Activated CD4-positive, alpha-beta T cell treated with anti-CD3 and anti-CD28 coated beads, Interleukin-10, Interleukin-2, amounts not matched to agents 100 ng/mL and 50 ng/mL, durations not matched to agents 16 hours and 8 hours (primary cell): ENCODE measurements around the gene USP22.

Source experiments
- DNase-seq: peaks from one replicate; pipeline ENCODE4 v3.0.0-alpha.2; 2020

USP22 gene

DNA sequence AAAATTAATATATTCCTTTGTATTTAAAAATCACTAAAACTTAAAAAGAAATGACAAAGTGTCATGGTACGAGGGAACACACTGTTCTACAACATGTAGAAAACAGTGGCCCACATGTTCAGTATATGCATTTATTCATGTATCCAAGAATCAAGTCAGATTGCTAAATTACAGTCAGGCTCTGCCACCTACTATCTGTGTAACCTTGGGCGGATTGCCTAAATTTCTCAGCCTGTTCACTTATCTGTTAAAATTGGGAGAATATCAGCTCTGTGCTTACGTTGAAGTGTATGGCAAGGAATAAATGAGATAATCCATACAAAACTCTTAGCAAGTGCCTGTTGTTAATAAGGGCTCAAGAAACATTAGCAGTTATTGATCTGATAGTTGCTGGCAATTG is 3.4 kb upstream of the USP22 start:
- DNase-seq = no peak

DNA sequence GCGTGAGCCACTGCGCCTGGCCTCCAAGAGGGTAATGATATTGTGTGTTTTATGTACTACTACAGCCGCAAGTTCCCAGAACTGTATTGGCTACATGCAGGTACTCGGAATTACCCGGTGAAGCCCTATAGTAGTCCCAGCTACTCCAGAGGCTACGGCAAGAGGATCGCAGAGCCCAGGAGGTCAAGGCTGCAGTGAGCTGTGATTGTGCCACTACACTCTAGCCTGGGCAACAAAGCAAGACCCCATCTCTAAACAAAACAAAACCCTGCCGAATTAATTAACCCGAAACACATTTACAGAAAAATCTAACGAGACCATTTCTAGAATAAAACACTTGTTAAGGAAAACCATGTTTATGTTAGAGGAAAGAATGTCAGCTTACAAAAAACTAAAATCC is 2.2 kb upstream of the USP22 start:
- DNase-seq = no peak

DNA sequence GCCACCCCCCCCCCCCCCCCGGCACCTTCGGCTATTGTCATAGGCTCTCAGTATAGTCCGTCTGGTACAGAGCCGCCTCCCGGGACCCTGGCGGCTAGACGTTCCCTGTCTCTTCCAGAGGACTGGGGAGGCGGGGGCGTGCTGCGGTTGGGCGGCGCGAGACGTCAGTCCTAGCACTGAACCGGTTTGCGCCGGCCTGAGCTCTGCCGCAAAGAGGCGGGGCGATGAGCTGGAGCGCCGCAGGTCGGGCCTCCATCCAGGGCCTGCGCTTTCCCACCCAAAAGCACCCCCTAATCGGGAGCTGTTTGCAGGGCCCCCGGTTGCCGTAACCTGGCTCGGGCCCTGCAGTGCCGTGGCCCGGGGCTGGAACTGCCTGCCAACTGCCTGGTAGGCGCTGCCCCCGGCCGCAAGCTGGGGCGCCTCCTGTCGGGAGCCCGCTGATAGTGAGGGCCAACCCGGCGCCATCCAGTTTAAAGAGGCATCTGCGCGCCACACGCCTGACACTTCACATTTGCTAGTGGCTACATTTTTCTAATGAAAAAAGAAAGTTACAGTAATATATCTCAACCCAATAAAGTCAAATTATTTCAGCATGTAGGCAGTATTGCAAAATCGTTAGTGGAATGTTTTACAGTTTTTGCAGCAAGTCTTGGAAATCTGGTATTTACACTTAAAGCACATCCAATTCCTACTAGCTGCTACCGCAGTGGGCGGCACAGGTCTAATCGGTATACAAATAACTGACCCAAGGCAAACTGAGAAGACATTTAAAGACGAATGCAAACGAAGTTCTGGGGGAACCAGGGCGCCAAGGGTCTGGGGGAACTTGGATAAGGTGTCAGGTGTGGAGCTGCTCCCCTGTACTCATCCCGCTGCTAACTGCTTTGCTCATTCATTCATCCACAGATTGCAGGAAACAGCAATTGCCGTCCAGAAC is 753 bp upstream of the USP22 start:
- DNase-seq = peak; percentile 99

DNA sequence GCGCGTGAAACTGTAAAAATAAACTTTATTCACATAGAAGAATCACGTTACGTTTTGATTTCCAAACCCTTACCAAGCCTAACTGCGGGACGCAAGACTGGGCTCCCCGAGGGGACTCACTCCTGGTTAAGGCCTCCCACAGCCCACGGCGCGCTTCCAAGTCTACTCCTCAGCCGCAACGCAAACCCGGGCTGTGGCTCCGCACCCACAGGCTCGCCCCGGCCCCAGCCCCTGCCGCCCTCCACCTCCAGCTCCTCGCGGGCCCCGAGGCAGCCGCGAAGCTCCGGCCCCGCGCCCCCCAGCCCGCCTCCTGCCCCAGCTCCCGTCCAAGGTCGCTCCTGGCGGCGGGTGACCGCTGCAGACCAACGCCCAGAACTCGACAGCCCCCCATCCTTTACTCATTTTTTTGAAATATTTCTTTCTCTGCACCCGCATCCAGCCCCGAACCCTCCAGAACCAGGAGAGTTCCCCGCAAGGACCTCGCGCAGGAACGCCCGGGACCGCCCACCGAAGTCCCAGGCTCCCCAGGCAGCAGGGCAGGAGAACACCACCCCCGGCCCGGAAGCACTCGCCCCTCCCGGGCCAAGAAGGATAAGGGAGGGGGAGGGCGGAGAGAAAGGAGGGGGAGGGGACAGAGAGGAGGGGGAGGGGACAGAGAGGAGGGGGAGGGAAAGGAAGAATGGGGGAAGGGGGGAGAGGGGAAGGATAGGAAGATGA is 912 bp downstream of the USP22 start:
- peak; percentile 90 for DNase-seq

DNA sequence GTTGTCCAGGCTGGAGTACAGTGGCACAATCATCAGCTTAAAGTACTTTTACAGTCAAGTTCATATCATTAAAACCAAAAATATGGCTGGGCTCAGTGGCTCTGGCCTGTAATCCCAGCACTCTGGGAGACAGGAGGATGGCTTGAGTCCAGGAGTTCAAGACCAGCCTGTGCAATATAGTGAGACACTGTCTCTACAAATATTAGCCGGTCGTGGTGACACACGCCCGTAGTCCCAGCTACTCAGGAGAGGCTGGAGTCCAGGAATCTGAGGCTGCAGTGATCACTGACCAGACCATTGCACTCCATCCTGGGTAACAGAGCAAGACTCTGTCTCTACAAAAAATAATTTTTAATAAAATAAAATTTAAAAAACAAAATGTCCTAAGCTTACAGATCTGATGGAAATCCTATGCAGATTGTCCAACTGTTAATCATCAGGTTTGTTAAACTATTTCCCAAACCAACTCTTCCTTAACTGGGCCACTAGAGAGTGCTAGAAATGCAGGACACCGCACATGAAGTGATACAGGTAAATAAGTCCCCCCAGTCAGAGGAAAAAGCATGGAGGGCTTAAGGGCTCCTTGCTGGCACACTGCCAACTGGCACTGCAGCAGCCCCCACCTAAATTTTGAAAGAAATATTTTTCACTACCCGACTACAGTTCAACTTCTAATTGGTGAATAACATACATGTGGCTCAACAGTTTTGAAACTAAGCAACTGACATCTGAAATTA is 2.8 kb downstream of the USP22 start:
- peak; percentile 57 for DNase-seq

DNA sequence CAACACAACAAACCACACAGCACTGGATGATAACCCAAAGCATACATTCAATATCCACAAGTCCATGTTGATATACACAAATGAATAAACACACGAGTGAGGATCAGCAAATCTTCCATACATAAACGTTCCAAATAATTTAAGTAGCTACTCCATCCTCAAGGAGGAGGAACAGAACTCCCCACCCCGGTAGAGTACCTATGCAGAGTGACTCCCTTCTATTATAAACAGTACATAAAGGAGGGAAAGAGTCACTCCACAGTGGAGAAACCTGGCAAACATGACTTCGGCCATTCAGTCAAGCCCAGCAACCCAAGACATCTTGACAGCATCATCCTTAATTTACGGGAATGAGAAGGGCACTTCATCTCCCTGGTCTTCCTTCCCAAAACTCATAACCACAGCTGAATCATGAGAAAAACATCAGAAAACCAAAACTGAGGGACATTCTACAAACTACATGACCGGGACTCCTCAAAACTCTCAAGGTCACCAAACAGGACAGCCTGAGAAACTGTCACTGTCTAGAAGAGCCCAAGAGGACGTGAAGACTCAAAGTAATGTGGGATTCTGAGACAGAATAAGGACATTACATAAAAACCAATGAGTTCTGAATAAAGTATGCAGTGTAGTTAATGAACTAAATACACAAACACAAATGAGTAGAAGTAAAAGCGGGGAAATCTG is 5.6 kb downstream of the USP22 start:
- no peak for DNase-seq

DNA sequence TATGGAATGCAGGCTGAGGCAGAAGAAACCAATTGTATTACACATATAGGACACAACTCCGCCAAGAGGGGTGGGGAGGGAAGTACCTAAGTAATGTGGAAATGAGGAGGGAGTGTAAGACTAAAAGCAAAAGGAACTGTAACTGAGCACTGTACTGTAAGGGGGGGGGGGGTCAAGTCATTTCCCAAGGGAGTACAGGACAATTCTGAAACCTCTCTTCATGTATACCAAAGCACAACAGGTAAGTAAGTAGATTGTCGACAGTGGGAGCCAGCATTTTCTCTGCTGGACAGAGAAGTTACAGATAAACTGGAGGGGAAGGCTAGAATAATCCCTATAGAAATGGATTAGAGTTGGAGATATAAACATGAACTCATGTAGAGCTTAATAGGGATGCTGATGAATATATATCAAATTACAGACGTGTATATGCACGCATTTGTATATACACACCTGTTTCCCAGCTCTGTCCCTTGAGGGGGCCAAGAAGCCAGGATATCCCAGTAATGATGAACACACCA is 6.4 kb downstream of the USP22 start:
- DNase-seq = no peak

DNA sequence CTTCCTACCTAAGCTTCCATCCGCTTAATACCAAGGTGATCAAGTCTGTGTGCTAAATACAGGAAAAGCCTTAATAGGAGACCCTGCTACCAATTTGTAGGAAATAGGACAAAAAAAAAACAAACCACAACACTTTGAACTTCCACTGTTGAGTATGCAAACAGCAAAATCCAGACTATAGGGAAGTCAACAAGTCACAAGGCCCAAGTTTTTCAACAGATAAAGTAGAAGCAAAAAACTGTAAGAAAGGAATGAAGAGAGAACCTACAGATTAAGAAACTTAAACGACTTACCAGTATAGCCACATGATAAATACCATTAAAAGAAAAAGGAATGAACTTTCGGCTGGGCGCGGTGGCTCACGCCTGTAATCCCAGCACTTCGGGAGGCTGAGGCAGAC is 7.4 kb downstream of the USP22 start:
- no peak for DNase-seq

DNA sequence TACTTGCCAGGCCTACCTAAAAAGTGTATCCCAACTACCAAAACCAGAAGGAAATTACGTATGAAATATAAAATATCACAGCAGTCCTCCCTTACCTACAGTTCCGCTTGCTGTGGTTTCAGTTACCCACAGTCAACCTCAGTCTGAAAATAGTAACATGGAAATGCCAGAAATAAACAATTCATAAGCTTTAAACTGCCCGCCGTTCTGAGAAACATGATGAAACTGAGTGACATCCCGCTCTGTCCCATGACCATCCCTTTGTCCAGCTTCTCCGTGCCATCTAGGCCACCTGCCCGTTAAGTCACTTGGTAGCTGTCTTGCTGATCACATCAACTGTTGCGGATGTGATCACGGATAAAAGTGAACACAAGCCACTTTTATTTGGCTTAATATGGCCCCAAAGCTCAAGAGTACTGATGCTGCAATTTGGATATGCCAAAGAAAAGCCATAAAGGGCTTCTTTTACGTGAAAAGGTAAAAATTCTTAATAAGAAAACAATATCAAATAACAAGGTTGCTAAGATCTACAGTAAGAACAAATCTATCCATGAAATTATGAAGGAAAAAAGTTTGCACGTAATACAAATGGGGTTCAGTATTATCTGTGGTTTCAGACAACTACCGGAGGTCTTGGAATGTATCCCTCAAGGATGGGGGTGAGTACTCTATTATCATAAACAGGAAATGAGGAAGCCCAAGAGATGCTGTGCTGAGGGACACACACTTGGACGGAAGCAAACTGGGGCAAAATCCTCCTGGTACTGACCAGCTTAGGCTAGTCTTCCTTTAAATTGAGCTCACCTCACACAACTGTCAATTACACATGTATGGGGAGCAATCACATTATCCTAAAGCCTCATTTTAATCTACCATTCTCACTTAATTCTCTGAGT is 8.2 kb downstream of the USP22 start:
- peak; percentile 78 for DNase-seq

DNA sequence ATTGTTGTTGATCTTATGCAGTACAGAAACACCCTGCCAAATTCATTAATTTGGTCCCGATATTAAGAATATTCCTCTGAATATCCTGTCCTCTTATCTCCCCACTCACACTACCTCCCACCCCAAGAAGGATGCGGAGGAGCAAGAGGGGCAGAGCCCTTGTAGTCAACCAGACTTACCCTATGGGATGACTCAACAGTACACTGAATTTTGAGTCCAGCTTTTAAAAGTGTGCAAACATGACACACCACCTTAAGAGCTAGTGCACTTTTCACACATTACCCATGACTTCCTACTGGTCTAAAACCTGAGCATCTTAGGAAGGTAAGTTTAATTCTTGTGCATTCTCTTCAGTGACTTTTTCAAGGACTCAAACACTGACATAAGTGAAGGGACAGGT is 9.5 kb downstream of the USP22 start:
- peak; percentile 52 for DNase-seq

DNA sequence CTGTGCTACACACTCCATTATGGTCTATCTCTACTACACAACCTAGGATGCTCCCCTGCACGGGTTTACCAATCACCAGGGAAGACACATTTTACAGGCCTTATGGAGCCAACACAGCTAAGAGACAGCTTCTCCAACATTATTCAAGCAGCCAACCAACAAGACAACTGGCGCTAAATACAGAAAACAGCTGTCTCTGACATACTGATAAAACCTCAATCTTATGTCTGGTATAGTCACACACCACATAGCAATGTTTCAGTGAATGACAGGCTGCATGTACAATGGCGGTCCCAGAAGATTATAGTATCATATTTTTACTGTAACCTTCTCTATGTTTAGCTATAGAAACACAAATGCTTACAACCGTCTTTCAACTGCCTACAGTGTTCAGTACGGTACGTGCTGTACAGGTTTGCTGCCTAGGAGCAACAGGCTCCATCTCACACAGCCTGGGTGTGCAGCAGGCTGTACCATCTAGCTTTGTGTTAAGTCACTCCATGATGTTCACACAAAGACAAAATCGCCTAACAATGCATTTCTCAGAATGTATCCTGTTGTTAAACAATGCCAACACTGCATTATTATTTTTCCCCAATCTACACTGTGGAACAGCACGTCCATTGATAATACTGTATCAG is 10.9 kb downstream of the USP22 start:
- no peak for DNase-seq

DNA sequence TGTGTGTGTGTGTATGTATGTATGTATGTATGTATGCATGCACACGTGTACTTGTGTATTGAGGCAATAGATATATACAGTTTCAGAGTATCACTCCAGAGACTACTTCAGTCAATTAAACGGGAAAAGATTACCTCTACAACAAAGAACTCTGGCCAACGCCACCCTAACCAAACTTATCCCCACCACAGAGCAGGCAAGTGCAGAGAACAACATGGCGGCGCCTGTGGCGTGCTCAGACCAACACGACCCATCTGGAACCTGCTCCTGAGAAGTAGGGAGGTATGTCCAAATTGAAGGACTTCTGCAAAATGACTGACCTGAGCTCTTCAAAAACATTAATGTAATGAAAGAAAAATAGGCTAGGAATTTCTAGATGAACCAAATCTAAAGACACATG is 12.4 kb downstream of the USP22 start:
- DNase-seq = no peak

DNA sequence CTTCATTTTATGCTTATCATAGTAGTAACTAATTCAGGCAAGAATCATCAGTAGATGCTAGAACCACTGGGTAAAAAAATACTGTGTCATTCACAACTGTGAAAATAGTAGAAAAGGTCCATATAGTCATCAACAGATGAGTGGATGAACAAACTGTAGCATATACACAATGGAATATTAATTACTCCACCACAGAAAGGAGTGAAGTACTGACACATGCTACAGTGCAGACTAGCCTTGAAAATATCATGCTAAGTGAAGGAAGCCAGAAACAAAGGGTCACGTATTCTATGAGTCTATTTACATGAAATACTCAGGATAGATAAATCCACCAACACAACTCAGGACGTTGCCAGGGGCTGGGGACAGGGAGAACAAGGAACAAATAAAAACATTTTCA is 13.3 kb downstream of the USP22 start:
- peak; percentile 33 for DNase-seq

DNA sequence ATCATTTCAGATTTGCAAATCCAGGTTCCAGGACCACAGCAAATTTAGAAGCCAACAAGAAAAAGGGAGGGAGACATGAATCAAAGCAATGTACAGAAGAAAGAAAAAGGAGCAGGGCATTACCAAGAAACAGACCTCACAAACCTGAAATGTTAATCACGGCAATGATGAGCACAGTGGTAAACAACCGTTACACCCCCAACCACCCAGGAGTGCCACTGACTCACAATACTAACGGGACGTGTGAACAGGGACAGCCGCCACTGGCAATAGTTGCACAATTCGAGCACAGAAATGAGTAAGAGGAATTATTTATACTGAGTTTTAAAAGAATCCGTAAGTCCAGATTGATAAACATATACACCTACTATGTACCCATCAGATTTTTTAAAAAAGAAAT is 13.8 kb downstream of the USP22 start:
- DNase-seq = peak; percentile 88

DNA sequence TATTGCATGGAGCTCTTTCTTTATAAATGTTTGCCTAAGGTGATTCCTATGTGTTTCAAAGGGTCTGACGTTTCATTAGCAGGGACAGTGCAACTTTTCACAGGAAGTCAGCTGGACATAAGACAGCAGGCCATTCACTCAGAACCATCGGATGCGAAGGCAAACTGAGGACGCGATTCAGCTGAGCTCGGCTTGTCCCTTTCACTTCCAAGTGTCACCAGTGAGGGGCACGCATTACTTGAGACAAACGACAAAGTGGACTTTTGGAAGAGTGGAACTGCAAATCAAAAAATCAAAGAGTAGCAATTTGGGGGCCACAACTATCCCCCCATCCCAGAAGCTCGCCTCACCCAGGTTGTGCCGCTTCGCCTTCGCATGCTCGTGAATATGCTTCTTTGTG is 14.6 kb downstream of the USP22 start:
- DNase-seq = no peak

DNA sequence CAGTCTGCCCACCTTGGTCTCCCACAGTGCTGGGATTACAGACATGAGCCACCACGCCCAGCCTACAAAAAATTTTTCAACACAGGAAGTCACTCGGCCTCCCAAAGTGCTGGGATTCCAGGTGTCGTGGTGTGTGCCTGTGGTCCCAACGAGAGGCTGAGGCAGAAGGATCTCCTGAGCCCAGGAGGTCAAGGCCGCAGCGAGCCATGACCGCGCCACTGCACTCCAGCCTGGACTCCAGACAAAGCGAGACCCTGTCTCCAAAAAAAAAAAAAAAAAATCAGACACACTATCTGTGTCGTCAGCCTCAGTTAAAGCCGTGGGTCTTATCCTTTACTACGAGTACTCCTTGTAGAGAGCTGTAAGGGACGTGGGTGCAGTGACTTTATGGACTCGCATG is 15.8 kb downstream of the USP22 start:
- no peak for DNase-seq

DNA sequence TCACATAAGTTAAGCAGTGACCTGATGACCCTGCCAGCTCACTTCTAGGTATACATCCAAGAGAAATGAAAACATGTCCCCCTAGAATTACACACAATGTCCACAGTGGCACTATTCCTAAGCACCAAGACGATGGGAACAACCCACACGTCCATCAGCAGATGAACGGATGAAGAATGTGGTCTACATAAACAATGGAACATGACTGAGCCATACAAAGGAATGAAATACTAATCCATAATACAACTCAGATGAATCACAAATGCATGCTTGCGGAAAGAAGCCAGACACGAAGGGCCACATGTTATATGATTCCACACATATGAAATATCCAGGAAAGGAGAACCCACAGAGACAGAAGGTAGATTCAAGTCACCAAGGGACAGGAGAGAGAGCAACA is 17.4 kb downstream of the USP22 start:
- DNase-seq = no peak

DNA sequence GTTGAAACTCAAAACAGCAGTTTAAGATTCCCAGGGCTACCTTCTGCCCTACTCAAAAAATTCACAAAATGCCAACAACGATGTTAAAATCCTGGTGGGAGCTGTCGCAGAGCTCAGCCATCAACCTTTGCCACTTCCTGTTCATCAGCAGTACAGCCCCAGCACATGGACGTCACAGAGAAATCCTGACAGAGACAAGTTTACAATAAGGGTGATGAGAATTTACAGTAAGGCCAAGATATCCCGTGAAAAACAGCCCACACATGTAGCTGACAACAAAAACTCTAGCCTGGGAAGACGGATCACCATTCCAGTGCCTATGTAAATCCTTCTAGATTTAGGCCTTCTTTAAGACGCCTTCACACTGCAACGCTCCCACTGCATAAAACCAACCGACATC is 18.8 kb downstream of the USP22 start:
- no peak for DNase-seq

DNA sequence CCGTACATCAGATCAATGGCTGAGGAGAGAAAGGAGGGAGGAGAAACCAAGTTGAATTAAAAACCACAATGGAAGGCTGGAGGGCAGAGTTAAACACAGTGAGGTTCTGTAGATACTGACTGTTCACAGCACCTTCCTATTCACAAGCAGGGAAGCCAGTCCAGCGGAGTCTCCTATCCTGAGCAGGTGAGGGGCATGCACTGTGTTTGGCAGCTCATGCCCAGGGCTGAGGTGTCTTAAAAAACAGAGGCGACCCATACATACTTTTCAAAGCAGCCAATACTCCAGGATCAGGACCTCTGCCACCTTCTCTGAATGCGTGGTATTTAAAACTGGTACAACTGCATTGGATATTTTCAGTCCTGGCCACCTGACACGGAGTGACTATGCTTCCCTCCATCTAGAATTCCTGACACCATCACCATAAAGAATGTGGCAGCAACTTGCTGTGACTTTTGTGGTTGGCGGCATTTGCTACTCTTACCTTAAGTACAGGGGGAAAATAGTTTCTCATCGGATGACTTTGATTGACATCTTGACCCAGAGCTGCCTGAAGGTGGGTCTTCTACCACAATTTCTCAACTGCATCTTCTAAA is 21.5 kb downstream of the USP22 start:
- no peak for DNase-seq

DNA sequence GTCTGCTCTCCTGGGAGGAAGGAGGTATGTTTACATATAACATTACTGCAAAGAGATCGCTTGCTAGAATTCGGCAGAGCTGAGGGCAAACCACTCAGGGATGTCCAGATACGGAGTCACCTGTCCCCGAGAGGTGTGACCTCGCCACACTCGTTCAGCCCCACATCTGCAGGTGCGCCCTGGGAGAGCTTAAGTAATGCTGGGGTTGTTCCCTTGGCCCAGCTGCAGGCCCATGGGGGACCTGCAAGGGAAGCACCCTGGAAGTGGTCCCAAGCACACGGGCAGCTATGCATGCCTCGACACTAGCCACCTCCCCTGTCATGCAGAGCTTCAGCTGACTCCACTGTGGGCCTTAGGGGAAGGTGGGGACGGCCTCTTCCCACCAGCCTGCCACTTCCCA is 22.2 kb downstream of the USP22 start:
- DNase-seq = no peak
